DND-41 (cell line): Measurements from ENCODE around the gene FHIT.

ENCODE experiments used
- ATAC-seq: fragments of 200-7000 bp; cut with Tn5 transposase; 3 replicates; pipeline ENCODE4 v1.9.1; 2021; ENCODE audit warnings: low read depth; ENCODE audit not compliant: insufficient read depth
- DNase-seq: peaks from one replicate; pipeline ENCODE4 v3.0.0-alpha.2; 2020
- H2AFZ ChIP-seq: 2 replicates; pipeline ENCODE4 v1.6.0; 2012; ENCODE audit warnings: low read depth, low read length
- H3K27ac ChIP-seq: 2 replicates; pipeline ENCODE4 v1.5.1; 2012; ENCODE audit warnings: low read length, inconsistent platforms
- H3K27me3 ChIP-seq: fragments of 200-600 bp; sonication (generic); 2 replicates; pipeline ENCODE4 v1.6.0; 2012; ENCODE audit warnings: low read length, mild to moderate bottlenecking, inconsistent platforms; ENCODE audit not compliant: insufficient read depth, poor library complexity
- H3K36me3 ChIP-seq: 2 replicates; pipeline ENCODE4 v1.5.1; 2012; ENCODE audit warnings: low read length, inconsistent platforms; ENCODE audit not compliant: insufficient read depth
- H3K4me1 ChIP-seq: 2 replicates; pipeline ENCODE4 v1.5.1; 2012; ENCODE audit warnings: mild to moderate bottlenecking, low read length; ENCODE audit not compliant: insufficient read depth
- H3K4me2 ChIP-seq: 2 replicates; pipeline ENCODE4 v1.6.0; 2012; ENCODE audit warnings: mild to moderate bottlenecking, moderate library complexity, low read length, inconsistent platforms; ENCODE audit not compliant: insufficient read depth
- H3K4me3 ChIP-seq, 2 experiments: fragments of 200-600 bp in 1 of 2; shearing (Covaris generic) in 1 of 2; 2 replicates each; pipeline ENCODE4 v1.5.1; 2012 to 2016; ENCODE audit warnings: inconsistent platforms in 2 of 2, low read length in 2 of 2, mild to moderate bottlenecking in 2 of 2, low read depth in 1 of 2, moderate library complexity in 1 of 2
- H3K79me2 ChIP-seq: 2 replicates; pipeline ENCODE4 v1.6.0; 2012; ENCODE audit warnings: low read length, inconsistent platforms; ENCODE audit not compliant: insufficient read depth
- H3K9ac ChIP-seq: 2 replicates; pipeline ENCODE4 v1.6.0; 2012; ENCODE audit warnings: low read depth, mild to moderate bottlenecking, inconsistent platforms, low read length, moderate library complexity
- H3K9me3 ChIP-seq: 2 replicates; pipeline ENCODE4 v1.5.1; 2012; ENCODE audit warnings: low read length, moderate library complexity, mild to moderate bottlenecking, inconsistent platforms; ENCODE audit not compliant: insufficient read depth, severe bottlenecking
- H4K20me1 ChIP-seq: 2 replicates; pipeline ENCODE4 v1.6.0; 2012; ENCODE audit warnings: low read length; ENCODE audit not compliant: insufficient read depth
- CTCF ChIP-seq: IDR thresholded peaks from 2 replicates; pipeline ENCODE4 v1.5.1; 2012; ENCODE audit warnings: borderline replicate concordance, low read length, moderate library complexity, mild to moderate bottlenecking; ENCODE audit not compliant: poor library complexity, severe bottlenecking; ENCODE audit errors: extremely low read depth
- EZH2 ChIP-seq: IDR thresholded peaks from 3 replicates; pipeline ENCODE4 v1.6.1; 2012; ENCODE audit warnings: borderline replicate concordance, low read depth, mild to moderate bottlenecking, moderate library complexity, low read length, inconsistent platforms; ENCODE audit not compliant: severe bottlenecking

The FHIT gene

DNA sequence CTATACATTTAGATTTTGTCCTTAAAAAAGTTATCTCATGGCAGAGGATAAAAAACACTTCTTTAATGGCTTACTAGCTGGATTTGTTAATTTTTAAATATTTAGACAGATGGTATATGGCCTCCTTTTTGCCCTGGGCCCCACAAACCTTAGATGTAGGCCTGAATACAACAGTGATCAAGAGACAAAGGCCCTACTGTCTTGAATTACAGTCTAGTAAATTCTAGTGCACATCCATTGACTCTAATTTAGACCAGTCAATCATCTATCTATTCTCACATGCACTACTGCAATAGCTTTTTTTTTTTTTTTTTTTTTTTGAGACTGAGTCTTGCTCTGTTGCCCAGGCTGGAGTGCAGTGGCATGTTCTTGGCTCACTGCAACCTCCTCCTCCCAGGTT, 452.8 kb downstream of the FHIT start:
- H3K9me3 ChIP-seq: no peaks in the 10 kb centered on the region
- H3K4me1 ChIP-seq: no peaks in the 10 kb centered on the region
- no peak overlapping the region for H3K4me2 ChIP-seq
- DNase-seq (no peak), ATAC-seq (no peak)
- H3K9ac ChIP-seq: no peak overlapping the region
- H3K79me2 ChIP-seq: no peaks in the 10 kb centered on the region
- H3K27ac ChIP-seq: no peak overlapping the region
- no peaks in the 10 kb centered on the region for H4K20me1 ChIP-seq
- H3K27me3 ChIP-seq: no peaks in the 10 kb centered on the region
- H3K4me3 ChIP-seq: no peak overlapping the region
- TF ChIP-seq CTCF (no peak), EZH2 (no peak)
- H2AFZ ChIP-seq: no peak overlapping the region
- H3K36me3 ChIP-seq: no peaks in the 10 kb centered on the region

GRCh38 chr3:60792249-60792852, 458.9 kb downstream of the FHIT start:
- Histone ChIP-seq H3K4me2 (no peak overlapping the region), H3K79me2 (no peaks in the 10 kb centered on the region), H3K9me3 (no peaks in the 10 kb centered on the region), H3K4me3 (no peak overlapping the region), H3K27me3 (no peaks in the 10 kb centered on the region), H3K27ac (no peak overlapping the region), H4K20me1 (no peaks in the 10 kb centered on the region), H3K4me1 (no peaks in the 10 kb centered on the region), H3K36me3 (no peaks in the 10 kb centered on the region), H3K9ac (no peak overlapping the region), H2AFZ (no peak overlapping the region)
- ATAC-seq: no peak
- TF ChIP-seq CTCF: no peak
- no peak for TF ChIP-seq EZH2
- DNase-seq: no peak

DNA sequence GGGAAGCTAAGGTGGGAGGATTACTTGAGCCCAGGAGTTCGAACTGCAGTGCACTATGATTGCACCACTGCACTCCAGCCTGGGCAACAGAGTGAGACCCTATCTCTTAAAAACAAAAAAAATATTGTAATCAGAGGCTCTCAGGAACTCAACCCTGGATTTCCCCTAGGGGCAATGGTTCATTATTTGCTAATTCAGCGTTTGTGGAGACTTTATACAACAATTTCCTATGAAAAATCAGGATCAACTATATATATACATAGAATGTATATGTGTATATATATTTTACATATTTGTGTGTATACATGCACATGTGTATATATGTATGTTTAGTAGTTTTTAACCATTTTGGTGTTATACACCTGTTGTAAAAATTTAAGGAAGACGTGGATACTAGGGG, 463.1 kb downstream of the FHIT start:
- Histone ChIP-seq H3K27me3 (no peaks in the 10 kb centered on the region), H3K4me2 (no peak overlapping the region), H2AFZ (no peak overlapping the region), H3K36me3 (no peaks in the 10 kb centered on the region), H4K20me1 (no peaks in the 10 kb centered on the region), H3K9ac (no peak overlapping the region), H3K27ac (no peak overlapping the region), H3K4me3 (no peak overlapping the region), H3K79me2 (no peaks in the 10 kb centered on the region), H3K9me3 (no peaks in the 10 kb centered on the region), H3K4me1 (no peaks in the 10 kb centered on the region)
- no peak for ATAC-seq
- TF ChIP-seq CTCF (no peak), EZH2 (no peak)
- no peak for DNase-seq

DNA sequence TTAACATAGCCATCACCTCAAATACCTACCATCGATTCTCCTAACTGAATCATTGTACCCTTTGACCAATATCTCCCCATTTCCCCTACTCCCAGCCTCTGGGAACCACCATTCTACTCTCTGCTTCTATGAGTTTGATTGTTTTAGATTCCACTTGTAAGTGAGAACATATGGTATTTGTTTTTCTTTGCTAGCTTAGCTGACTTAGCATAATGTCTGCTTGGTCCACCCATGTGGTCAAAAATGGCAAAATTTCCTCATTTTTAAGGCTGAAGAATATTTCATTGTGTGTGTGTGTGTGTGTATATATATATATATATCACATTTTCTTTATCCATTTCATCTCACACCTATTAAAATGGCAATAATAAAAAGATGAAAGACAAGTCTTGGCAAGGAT, 469.3 kb downstream of the FHIT start:
- no peaks in the 10 kb centered on the region for H3K27me3 ChIP-seq
- H3K79me2 ChIP-seq: no peaks in the 10 kb centered on the region
- ATAC-seq (no peak), DNase-seq (no peak)
- no peaks in the 10 kb centered on the region for H3K36me3 ChIP-seq
- H3K9ac ChIP-seq: no peak overlapping the region
- no peaks in the 10 kb centered on the region for H3K4me1 ChIP-seq
- no peaks in the 10 kb centered on the region for H4K20me1 ChIP-seq
- no peak for TF ChIP-seq EZH2
- no peak for TF ChIP-seq CTCF
- no peak overlapping the region for H3K4me3 ChIP-seq
- H3K9me3 ChIP-seq: peaks cover 22% of the 10 kb centered on the region
- H2AFZ ChIP-seq: no peak overlapping the region
- no peak overlapping the region for H3K4me2 ChIP-seq
- no peak overlapping the region for H3K27ac ChIP-seq
